ENCODE data around the gene SNX1.
"Not testable (repeated sequence)": the region's sequence is repeated elsewhere in the genome, so short reads cannot be mapped to it uniquely, and the experiment has no call there.

Gene SNX1

GRCh38 chr15:64095795-64096667 lies at the start of gene SNX1:
Gene SNX1 (plus strand): TSS chr15:64095982. CDS start chr15:64096014, 32 bp downstream.
- DNase-seq (ENCODE audit: low read depth in 2 of 3, low spot score in 2 of 3), result peak; percentile 87 to 96 (median 91)

DNA sequence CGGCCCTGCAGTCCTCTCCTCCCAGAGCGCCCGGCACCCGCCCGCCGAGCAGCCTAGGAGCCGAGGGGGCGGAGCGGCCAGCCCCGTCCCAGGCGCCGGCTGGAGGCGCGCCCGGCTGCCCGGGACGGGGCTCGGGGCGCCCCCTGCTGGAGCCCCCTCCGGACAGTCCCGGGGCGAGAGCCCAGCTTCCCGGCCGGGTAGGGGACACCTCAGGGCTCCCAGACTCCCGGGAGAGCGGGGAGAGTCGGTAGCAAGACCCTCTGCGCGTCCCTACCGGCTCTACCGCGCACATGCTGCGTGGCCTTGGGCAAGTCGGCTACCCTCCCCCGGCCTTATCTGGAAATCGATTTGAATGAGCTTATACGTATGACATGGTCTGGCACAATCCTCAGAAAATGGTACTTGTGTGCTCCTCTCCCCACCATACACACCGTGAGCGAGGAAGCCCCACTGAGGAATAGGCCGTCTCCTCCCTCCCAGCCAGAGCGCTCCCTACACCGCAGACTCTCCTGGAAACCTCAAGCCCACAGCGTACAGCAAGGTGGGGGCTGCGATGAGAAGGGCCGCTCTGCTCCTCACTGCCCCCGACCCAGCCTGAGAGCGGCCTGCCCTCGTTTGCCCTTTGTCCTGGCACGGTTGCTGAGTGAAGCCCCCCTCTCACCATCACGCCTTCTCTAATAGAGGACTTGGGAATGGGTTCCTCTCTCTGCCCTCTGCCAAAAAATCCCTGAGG lies 49.2 kb upstream of the SNX1 start, which contains the start of gene DAPK2:
TSS of gene DAPK2 (minus strand) at position 65 of the 733 bp plus-strand sequence. CDS start 6,224 bp downstream, outside the sequence.
- peak; percentile 40 to 61 (median 52) for DNase-seq (ENCODE audit: low read depth in 2 of 3, low spot score in 2 of 3)

- DNase-seq (ENCODE audit: low read depth in 2 of 3, low spot score in 2 of 3), result no peak
Observed at GRCh38 chr15:64048781-64049460, 46.9 kb upstream of the SNX1 start.

- DNase-seq (ENCODE audit: low read depth in 2 of 3, low spot score in 2 of 3), result no peak
Observed at GRCh38 chr15:64050281-64051092, 45.3 kb upstream of the SNX1 start.

DNA sequence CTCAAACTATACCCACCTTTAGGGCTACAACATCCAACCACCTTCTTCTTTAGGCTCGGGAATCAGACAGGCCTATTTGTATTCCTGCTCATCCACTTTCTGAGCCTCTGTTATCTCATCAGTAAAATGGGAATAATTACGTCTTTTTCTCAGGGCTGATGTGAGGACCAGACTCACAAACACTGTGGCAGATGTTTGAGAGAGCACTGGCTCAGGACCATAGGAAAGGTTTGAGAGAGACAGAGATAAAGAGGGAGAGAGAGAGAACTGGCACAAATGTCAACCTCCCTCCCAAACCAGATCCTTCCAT lies 44.7 kb upstream of the SNX1 start:
- DNase-seq (ENCODE audit: low read depth in 2 of 3, low spot score in 2 of 3), result no peak

DNA sequence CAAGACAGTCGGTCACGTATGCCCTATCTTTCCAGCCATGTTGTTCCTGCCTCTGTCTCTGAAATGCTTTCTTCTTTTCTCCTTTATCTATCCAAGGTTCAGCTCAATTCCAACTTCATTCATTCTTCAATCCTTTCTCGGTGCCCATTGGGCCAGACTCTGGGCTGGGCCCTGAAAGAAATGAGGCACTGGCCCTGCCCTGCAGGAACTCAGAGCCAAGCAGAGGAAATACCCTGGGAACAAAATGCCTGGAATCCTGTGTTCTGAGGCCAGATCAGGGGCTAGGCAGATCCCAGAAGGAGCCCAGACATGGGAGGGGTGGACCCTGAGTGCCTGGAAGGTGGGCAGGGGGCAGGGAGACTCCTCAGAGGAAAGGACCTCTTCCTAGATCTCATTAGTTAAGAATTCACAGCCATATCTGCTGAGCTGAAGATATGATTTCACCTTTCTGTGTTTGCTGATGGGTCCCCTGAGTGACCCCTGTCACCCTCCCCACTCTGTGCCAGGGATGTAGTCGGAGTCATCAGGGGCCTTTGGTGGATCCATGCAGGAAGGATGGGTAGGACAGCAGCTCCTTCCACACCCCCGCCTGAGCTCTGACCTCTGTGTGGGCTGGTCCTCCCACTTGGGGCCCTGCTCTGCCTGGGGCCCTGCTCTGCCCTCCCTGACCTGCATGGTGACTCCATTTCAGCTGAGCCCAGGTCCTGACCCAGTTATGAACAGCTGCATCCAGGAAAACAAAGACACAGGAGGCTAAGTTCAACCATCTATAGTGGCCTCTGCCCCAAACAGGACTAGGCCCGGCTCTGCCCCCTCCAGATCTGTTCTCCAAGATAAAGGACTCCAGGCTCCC lies 44.1 kb upstream of the SNX1 start:
- DNase-seq (ENCODE audit: low read depth in 2 of 3, low spot score in 2 of 3), result no peak

- DNase-seq (ENCODE audit: low read depth in 2 of 3, low spot score in 2 of 3), result no peak
Observed at GRCh38 chr15:64052925-64053491, 42.8 kb upstream of the SNX1 start.

DNA sequence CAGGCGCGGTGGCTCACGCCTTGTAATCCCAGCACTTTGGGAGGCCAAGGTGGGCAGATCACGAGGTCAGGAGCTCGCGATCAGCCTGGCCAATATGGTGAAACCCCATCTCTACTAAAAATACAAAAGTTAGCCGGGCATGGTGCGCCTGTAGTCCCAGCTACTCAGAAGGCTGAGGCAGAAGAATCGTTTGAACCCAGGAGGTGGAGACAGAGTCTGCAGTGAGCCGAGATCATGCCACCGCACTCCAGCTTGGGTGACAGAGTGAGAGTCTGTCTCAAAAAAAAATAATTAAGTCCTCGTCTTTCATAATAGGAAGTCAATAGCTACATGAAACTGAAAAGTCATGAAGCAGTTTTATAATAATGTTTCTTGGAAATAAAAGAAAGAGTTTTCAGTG lies 42.1 kb upstream of the SNX1 start:
- not testable (repeated sequence) for DNase-seq (ENCODE audit: low read depth in 2 of 3, low spot score in 2 of 3)

GRCh38 chr15:64058279-64058678 lies 37.5 kb upstream of the SNX1 start:
- no peak for DNase-seq (ENCODE audit: low read depth in 2 of 3, low spot score in 2 of 3)

GRCh38 chr15:64059104-64059503 lies 36.7 kb upstream of the SNX1 start:
- DNase-seq (ENCODE audit: low read depth in 2 of 3, low spot score in 2 of 3), result not testable (repeated sequence)

DNA sequence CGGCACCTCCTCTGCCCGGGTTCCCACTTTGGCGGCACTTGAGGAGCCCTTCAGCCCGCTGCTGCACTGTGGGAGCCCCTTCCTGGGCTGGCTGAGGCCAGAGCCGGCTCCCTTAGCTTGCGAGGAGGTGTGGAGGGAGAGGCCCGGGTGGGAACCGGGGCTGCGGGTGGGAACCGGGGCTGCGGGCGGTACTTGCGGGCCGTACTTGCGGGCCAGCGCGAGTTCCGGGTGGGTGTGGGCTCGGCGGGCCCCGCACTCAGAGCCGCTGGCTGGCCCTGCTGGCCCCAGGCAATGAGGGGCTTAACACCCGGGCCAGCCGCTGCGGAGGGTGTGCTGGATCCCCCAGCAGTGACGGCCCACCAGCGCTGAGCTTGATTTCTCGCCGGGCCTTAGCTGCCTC lies 35.1 kb upstream of the SNX1 start:
- DNase-seq (ENCODE audit: low read depth in 2 of 3, low spot score in 2 of 3), result no peak

- DNase-seq (ENCODE audit: low read depth in 2 of 3, low spot score in 2 of 3), result no peak
Observed at GRCh38 chr15:64066451-64066850, 29.3 kb upstream of the SNX1 start.

- DNase-seq (ENCODE audit: low read depth in 2 of 3, low spot score in 2 of 3), result peak in 2 of 3 experiments; percentile 41 to 57
Observed at GRCh38 chr15:64067564-64068030, 28.2 kb upstream of the SNX1 start.

GRCh38 chr15:64068133-64068532 lies 27.6 kb upstream of the SNX1 start:
- no peak for DNase-seq (ENCODE audit: low read depth in 2 of 3, low spot score in 2 of 3)

- DNase-seq (ENCODE audit: low read depth in 2 of 3, low spot score in 2 of 3), result no peak
Observed at GRCh38 chr15:64070106-64070505, 25.7 kb upstream of the SNX1 start.

DNA sequence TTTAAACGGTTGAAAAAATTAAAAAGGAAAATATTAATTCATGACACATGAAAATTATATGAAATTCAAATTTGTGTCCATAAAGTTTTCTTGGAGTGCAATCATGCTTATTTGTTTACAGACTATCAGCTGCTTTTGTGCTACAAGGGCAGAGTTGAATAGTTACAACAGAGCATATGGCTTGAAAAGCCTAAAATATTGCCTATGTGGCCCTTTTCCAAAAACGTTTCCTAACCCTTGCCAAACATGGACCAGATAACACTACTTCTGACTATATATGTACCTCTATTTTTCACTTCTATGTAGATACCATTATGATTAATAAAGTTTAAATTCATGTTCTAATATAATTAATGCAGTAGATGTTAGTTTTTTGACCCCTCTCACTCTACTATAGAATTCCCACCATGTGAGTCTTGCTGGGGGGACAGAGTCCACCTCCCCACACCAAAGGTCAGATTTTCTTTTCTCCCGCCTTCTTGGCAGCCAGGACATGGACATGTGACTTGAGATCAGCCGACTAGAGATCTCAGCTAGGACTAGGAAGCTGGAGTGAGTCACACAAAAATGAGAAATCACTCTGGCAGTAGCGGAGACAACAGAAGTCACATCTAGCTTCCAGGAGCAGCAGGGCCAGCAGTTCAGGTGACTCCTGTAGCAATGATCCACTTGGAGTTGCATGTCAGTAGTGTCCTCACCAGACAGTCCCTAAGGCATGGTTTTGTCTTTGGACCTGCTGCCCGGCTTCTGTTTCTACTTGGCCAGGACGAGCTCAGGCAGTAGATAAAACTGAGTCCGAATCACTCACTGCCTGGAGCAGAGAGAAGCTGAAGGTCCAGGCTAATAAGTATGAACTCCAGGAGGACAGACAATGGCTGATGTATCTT lies 24.6 kb upstream of the SNX1 start:
- no peak for DNase-seq (ENCODE audit: low read depth in 2 of 3, low spot score in 2 of 3)

DNA sequence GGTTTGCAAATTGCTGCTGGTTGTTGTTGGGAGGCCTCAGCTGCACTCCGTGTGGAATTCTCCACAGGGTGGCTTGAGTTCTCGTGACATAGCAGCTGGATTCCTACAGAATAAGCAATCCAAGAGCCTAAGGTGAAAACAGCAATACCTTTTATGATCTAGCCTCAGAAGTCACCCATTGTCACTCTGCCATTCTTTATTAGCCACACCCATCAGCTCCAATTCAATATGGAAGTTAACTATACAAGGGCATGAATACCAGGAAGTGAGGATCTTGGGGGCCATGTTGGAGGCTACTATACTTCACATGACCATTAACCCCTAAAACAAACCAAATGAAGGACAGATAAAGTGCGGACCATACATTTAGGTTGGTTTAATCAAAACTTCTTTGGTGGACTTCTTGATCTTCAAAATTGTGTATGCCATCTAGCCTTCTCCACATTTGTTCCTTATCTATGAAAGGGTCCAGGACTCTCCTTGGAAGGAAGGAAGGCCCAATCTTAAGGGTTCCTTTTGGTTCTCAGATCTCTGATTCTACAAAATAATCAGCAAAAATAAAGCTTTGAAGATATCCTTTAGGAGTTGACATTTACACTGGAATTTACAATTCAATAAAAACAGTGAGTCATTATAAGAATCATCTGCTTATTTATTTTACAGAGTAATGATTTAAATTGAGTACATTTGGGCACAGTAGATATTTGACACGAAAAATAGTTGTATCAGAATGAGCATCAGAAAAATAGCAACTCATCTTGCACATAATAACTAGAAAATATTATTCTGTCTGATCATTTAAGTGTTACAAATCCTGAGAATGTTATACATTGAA lies 23.6 kb upstream of the SNX1 start:
- DNase-seq (ENCODE audit: low read depth in 2 of 3, low spot score in 2 of 3), result no peak

GRCh38 chr15:64072812-64073211 lies 23.0 kb upstream of the SNX1 start:
- DNase-seq (ENCODE audit: low read depth in 2 of 3, low spot score in 2 of 3), result no peak

All from activated CD8-positive, alpha-beta memory T cell treated with anti-CD3 and anti-CD28 coated beads for 48 hours (primary cell).